HCT116 (cell line): ENCODE results near the gene PLAU. TPM values are rescaled to one million over a fixed set of nuclear protein-coding genes. Genes with fewer than 3 reads are reported as not detected.

Experiments used
- ATAC-seq: fragments of 200-7000 bp; cut with Tn5 transposase; 2 replicates; pipeline ENCODE4 v1.9.1; 2020; ENCODE audit warnings: mild to moderate bottlenecking, moderate library complexity
- BruUV-seq: library from RNA; stranded (reverse); fragments of 400-500 nt; replicated peaks from 2 replicates; lab custom pipeline; 2021; lab: Mats Ljungman, UMichigan
- CTCF ChIA-PET: fragments of 300-600 bp; sonication (Branson Sonifier 250); formaldehyde crosslinking; loops from one replicate; lab custom pipeline; 2021; ENCODE audit warnings: antibody characterized with exemption; lab: Charles Lee
- POLR2A ChIA-PET: fragments of 300-600, 350-600 bp; sonication (Branson Sonifier 250); formaldehyde crosslinking; loops from one replicate; lab custom pipeline; 2021; ENCODE audit warnings: antibody characterized with exemption; lab: Charles Lee
- RAD21 ChIA-PET, 2 experiments: fragments of 300-600 bp; sonication (Branson Sonifier 250); formaldehyde crosslinking; loops; one replicate each; lab custom pipeline; 2023; ENCODE audit warnings: low total read pairs in 2 of 2; ENCODE audit not compliant: uncharacterized antibody in 2 of 2, unreplicated experiment in 2 of 2, low non-redundant PET in 1 of 2; lab: Charles Lee
- DNase-seq: peaks from one replicate; pipeline ENCODE4 v3.0.0-alpha.2; 2010; ENCODE audit warnings: low read depth, low spot score
- H2AFZ ChIP-seq: fragments of 200-600 bp; shearing (Covaris generic), sonication (generic); 2 replicates; pipeline ENCODE4 v1.6.1; 2017; ENCODE audit warnings: low read depth, mixed run types, mixed read lengths, antibody characterized with exemption, low read length; ENCODE audit not compliant: poor library complexity, severe bottlenecking
- H3K27ac ChIP-seq: 2 replicates; pipeline ENCODE4 v1.5.1; 2012; ENCODE audit warnings: low read depth, low read length
- H3K27me3 ChIP-seq: fragments of 200-600 bp; sonication (generic); 2 replicates; pipeline ENCODE4 v1.6.1; 2016; ENCODE audit warnings: mixed run types, low read length, mixed read lengths; ENCODE audit not compliant: insufficient read depth
- H3K36me3 ChIP-seq, 2 experiments: fragments of 200-500 bp in 1 of 2; fragments of 200-600 bp in 1 of 2; sonication (Bioruptor generic) in 1 of 2; sonication (generic) in 1 of 2; 2 replicates each; pipeline versions ENCODE4 v1.5.1 to v1.6.1; 2014 to 2016; ENCODE audit warnings: low read length in 2 of 2, inconsistent platforms in 1 of 2, mixed read lengths in 1 of 2, mixed run types in 1 of 2; ENCODE audit not compliant: insufficient read depth in 2 of 2, control insufficient read depth in 1 of 2
- H3K4me1 ChIP-seq, 2 experiments: fragments of 200-600 bp in 1 of 2; sonication (generic) in 1 of 2; 2 replicates each; pipeline versions ENCODE4 v1.5.1 to v1.6.1; 2012 to 2017; ENCODE audit warnings: low read length in 2 of 2, inconsistent platforms in 1 of 2, mild to moderate bottlenecking in 1 of 2, mixed read lengths in 1 of 2, mixed run types in 1 of 2, moderate library complexity in 1 of 2; ENCODE audit not compliant: insufficient read depth in 2 of 2, control insufficient read depth in 1 of 2
- H3K4me2 ChIP-seq: fragments of 200-600 bp; sonication (generic); 2 replicates; pipeline ENCODE4 v1.6.1; 2017; ENCODE audit warnings: mixed run types, low read length, mixed read lengths
- H3K4me3 ChIP-seq, 2 experiments: fragments of 200-600 bp in 1 of 2; sonication (generic) in 1 of 2; replicated peaks in 1 of 2; 2 replicates each; pipeline ENCODE4 v1.5.1; 2011 to 2016; ENCODE audit warnings: low read length in 2 of 2, control low read depth in 1 of 2, low read depth in 1 of 2, mild to moderate bottlenecking in 1 of 2, mixed read lengths in 1 of 2, mixed run types in 1 of 2
- H3K79me2 ChIP-seq: fragments of 200-600 bp; sonication (generic); 2 replicates; pipeline ENCODE4 v1.6.1; 2017; ENCODE audit warnings: mild to moderate bottlenecking, mixed run types, low read length, moderate library complexity, mixed read lengths; ENCODE audit not compliant: insufficient read depth
- H3K9ac ChIP-seq: fragments of 200-600 bp; sonication (generic); 2 replicates; pipeline ENCODE4 v1.6.1; 2016; ENCODE audit warnings: low read length, mixed read lengths
- H3K9me2 ChIP-seq: fragments of 200-600 bp; sonication (generic), shearing (Covaris generic); 2 replicates; pipeline ENCODE4 v1.6.1; 2017; ENCODE audit warnings: mixed run types, mild to moderate bottlenecking, moderate library complexity; ENCODE audit not compliant: insufficient read depth
- H3K9me3 ChIP-seq, 2 experiments: fragments of 200-500 bp in 1 of 2; fragments of 200-600 bp in 1 of 2; sonication (Bioruptor generic) in 1 of 2; sonication (generic) in 1 of 2; 2 replicates each; pipeline ENCODE4 v1.6.1; 2014 to 2017; ENCODE audit warnings: low read length in 2 of 2, mixed read lengths in 2 of 2, inconsistent platforms in 1 of 2, low read depth in 1 of 2, mild to moderate bottlenecking in 1 of 2, mixed run types in 1 of 2, moderate library complexity in 1 of 2; ENCODE audit not compliant: control insufficient read depth in 1 of 2, insufficient read depth in 1 of 2
- H4K20me1 ChIP-seq: fragments of 200-600 bp; sonication (generic), shearing (Covaris generic); 2 replicates; pipeline ENCODE4 v1.6.1; 2017; ENCODE audit warnings: mixed run types, mild to moderate bottlenecking, moderate library complexity; ENCODE audit not compliant: insufficient read depth
- ATF3 ChIP-seq: IDR thresholded peaks from 2 replicates; pipeline ENCODE4 v1.6.1; 2012
- CBX3 ChIP-seq: IDR thresholded peaks from 2 replicates; pipeline ENCODE4 v1.6.1; 2012; ENCODE audit warnings: low read depth
- CEBPB ChIP-seq: IDR thresholded peaks from 2 replicates; pipeline ENCODE4 v1.6.1; 2012; ENCODE audit warnings: low read depth
- EGR1 ChIP-seq: IDR thresholded peaks from 2 replicates; pipeline ENCODE4 v1.6.1; 2012; ENCODE audit warnings: low read depth
- EZH2 ChIP-seq: fragments of 200-600 bp; sonication (generic); IDR thresholded peaks from 2 replicates; pipeline ENCODE4 v1.6.1; 2017; ENCODE audit warnings: antibody characterized with exemption, mixed run types
- EZH2phosphoT487 ChIP-seq: fragments of 200-600 bp; IDR thresholded peaks from 2 replicates; pipeline ENCODE4 v1.6.1; 2018; ENCODE audit warnings: antibody characterized with exemption, borderline replicate concordance
- POLR2A ChIP-seq: IDR thresholded peaks from 2 replicates; pipeline ENCODE4 v1.7.0; 2011; ENCODE audit warnings: borderline replicate concordance; ENCODE audit not compliant: insufficient read depth, insufficient read length; ENCODE audit errors: extremely low read depth
- POLR2AphosphoS5 ChIP-seq: IDR thresholded peaks from 2 replicates; pipeline ENCODE4 v1.6.1; 2011; ENCODE audit warnings: mild to moderate bottlenecking, low read depth, low read length, moderate library complexity
- REST ChIP-seq: IDR thresholded peaks from 2 replicates; pipeline ENCODE4 v1.6.1; 2012; ENCODE audit warnings: low read depth
- SIN3A ChIP-seq: IDR thresholded peaks from 2 replicates; pipeline ENCODE4 v1.6.1; 2012; ENCODE audit warnings: low read depth
- SP1 ChIP-seq: IDR thresholded peaks from 2 replicates; pipeline ENCODE4 v1.6.1; 2012; ENCODE audit warnings: low read depth
- SRF ChIP-seq: IDR thresholded peaks from 2 replicates; pipeline ENCODE4 v1.6.1; 2012; ENCODE audit warnings: low read depth
- YY1 ChIP-seq: IDR thresholded peaks from 2 replicates; pipeline ENCODE4 v1.6.1; 2011; ENCODE audit warnings: low read length, low read depth, moderate library complexity, mild to moderate bottlenecking; ENCODE audit not compliant: insufficient replicate concordance; ENCODE audit errors: extremely low read depth
- ZBTB33 ChIP-seq: IDR thresholded peaks from 2 replicates; pipeline ENCODE4 v1.6.1; 2011; ENCODE audit warnings: mild to moderate bottlenecking, low read length, moderate library complexity; ENCODE audit not compliant: insufficient replicate concordance; ENCODE audit errors: extremely low read depth
- ZFX ChIP-seq: fragments of 450-650 bp; IDR thresholded peaks from 2 replicates; pipeline ENCODE4 v1.6.1; 2017
- ZNF274 ChIP-seq: fragments of 200-500 bp; sonication (Bioruptor generic); IDR thresholded peaks from 2 replicates; pipeline ENCODE4 v1.6.1; 2014; ENCODE audit warnings: mild to moderate bottlenecking, low read depth, low read length, inconsistent platforms
- intact Hi-C: fragments of 100-400 bp; cut with micrococcal nuclease; formaldehyde crosslinking; loops from 2 replicates; pipeline ENCODE4 v1.10.0; 2022
- total RNA-seq: library from RNA; stranded (reverse); gene quantifications from one replicate; pipeline ENCODE4 v1.2.1, GENCODE V29; 2021; ENCODE audit not compliant: unreplicated experiment
- TF ChIP-seq, protein P1 (sequence below): IDR thresholded peaks from 2 replicates; pipeline ENCODE4 v1.6.1; 2012

PLAU gene
- total RNA-seq, 1 experiment from 2014 or later: 60.3 TPM

- DNase-seq: no peak
- no peak for ATAC-seq
Measured at GRCh38 chr10:73916761-73917470, 6.0 kb downstream of the PLAU start.

More at GRCh38 chr10:73916761-73917470, 6.0 kb downstream of the PLAU start:
- ChIA-PET POLR2A (interaction anchor here (0.9 to 7.0 kb wide), 7 partner anchors 8 to 49 kb away, joined by 3 to 32 read pairs (median 4); no protein-coding TSS in a partner anchor), RAD21 (no interaction called here), CTCF (interaction anchor here (0.8 kb wide), 1 partner anchor 31 kb away, joined by 3 read pairs; no protein-coding TSS in a partner anchor)
- H3K4me1 ChIP-seq: peaks cover 2 to 38% of the 10 kb centered on the region in 2 experiments; a peak in 2 of 4 replicates
- TF ChIP-seq POLR2AphosphoS5: no peak
- TF ChIP-seq CEBPB: no peak
- no peak for TF ChIP-seq EZH2
- TF ChIP-seq SRF: no peak
- no peak for TF ChIP-seq POLR2A
- TF ChIP-seq ZBTB33: no peak
- TF ChIP-seq ZFX: no peak
- TF ChIP-seq REST: no peak
- no peak for TF ChIP-seq ATF3
- no peak for TF ChIP-seq YY1
- no peak for TF ChIP-seq SP1
- no peak for TF ChIP-seq SIN3A
- TF ChIP-seq, protein P1, sequence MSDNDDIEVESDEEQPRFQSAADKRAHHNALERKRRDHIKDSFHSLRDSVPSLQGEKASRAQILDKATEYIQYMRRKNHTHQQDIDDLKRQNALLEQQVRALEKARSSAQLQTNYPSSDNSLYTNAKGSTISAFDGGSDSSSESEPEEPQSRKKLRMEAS: no peak
- TF ChIP-seq EGR1: no peak
- no peak for TF ChIP-seq CBX3
- no peak for TF ChIP-seq ZNF274
- no peak for TF ChIP-seq EZH2phosphoT487
- no peaks in the 10 kb centered on the region for H3K9me3 ChIP-seq
- BruUV-seq: no TSS peak
- H2AFZ ChIP-seq: no peak overlapping the region
- no peaks in the 10 kb centered on the region for H4K20me1 ChIP-seq
- H3K79me2 ChIP-seq: peaks cover 2% of the 10 kb centered on the region; the same call in 1 of the 2 replicates
- intact Hi-C loops: no loop called here
- no peaks in the 10 kb centered on the region for H3K27me3 ChIP-seq
- H3K4me3 ChIP-seq: no peak overlapping the region
- H3K4me2 ChIP-seq: no peak overlapping the region
- H3K9me2 ChIP-seq: no peaks in the 10 kb centered on the region
- no peak overlapping the region for H3K27ac ChIP-seq
- no peak overlapping the region for H3K9ac ChIP-seq
- H3K36me3 ChIP-seq: peaks cover 2 to 20% of the 10 kb centered on the region in 2 experiments; a peak in 2 of 4 replicates
